Uterus (tissue), 4 donors: ENCODE results near the gene FLRT1. TPM values are rescaled to one million over a fixed set of nuclear protein-coding genes. Genes with fewer than 3 reads are reported as not detected.

Experiments used
- DNase-seq, 2 donors: peaks; one replicate each; pipeline ENCODE4 v3.0.0-alpha.2; 2019 to 2020
- H3K27ac ChIP-seq, 2 donors: fragments of 200-600 bp; sonication (generic); 1 replicate in 1 of 2; 2 replicates in 1 of 2; pipeline ENCODE4 v1.5.1; 2016 to 2018
- H3K27me3 ChIP-seq, 2 donors: fragments of 200-600 bp; sonication (generic); one replicate each; pipeline ENCODE4 v1.5.1; 2018 to 2019; ENCODE audit warnings: control low read depth in 1 of 2
- H3K36me3 ChIP-seq, 2 donors: fragments of 200-600 bp; sonication (generic); one replicate each; pipeline ENCODE4 v1.5.1; 2019; ENCODE audit warnings: control low read depth in 1 of 2
- H3K4me1 ChIP-seq, 2 donors: fragments of 200-600 bp; sonication (generic); one replicate each; pipeline ENCODE4 v1.5.1; 2018 to 2019; ENCODE audit warnings: control low read depth in 1 of 2
- H3K4me3 ChIP-seq, 2 donors: fragments of 200-600 bp; sonication (generic); 1 replicate in 1 of 2; 2 replicates in 1 of 2; pipeline ENCODE4 v1.5.1; 2018 to 2019; ENCODE audit warnings: mild to moderate bottlenecking in 1 of 2
- H3K9me3 ChIP-seq, 2 donors: fragments of 200-600 bp; sonication (generic); one replicate each; pipeline ENCODE4 v1.5.1; 2019; ENCODE audit warnings: control low read depth in 1 of 2
- POLR2A ChIP-seq, 2 donors: fragments of 450-650 bp; IDR thresholded peaks; one replicate each; pipeline ENCODE4 v1.6.1; 2016; ENCODE audit warnings: antibody characterized with exemption in 2 of 2, mild to moderate bottlenecking in 1 of 2, moderate library complexity in 1 of 2
- intact Hi-C: fragments of 100-400 bp; cut with DNase I; formaldehyde crosslinking; loops from one replicate; pipeline ENCODE4 v1.15.1; 2023; ENCODE audit warnings: low total_unique reads
- total RNA-seq, 4 donors: library from RNA; depleted of rRNA in 3 of 4; stranded (reverse); fragments of >200 nt in 3 of 4; gene quantifications; one replicate each; pipeline versions ENCODE4 v1.1.0 to v1.2.4, GENCODE V29; 2014 to 2023
- TF ChIP-seq, protein P1 (sequence below), 4 experiments: fragments of 200-600 bp in 2 of 4; fragments of 450-650 bp in 2 of 4; sonication (generic) in 2 of 4; IDR thresholded peaks; one replicate each; pipeline ENCODE4 v1.5.1; 2016 to 2019; ENCODE audit warnings: antibody characterized with exemption in 4 of 4, mild to moderate bottlenecking in 2 of 4, moderate library complexity in 1 of 4
- donor health status: DM: yes; HTN: yes; CAD: no.

FLRT1 gene
- total RNA-seq, 4 donors from 2014 or later, result 0.26 to 7.3 (median 1.9) TPM; not detected in 1

DNA sequence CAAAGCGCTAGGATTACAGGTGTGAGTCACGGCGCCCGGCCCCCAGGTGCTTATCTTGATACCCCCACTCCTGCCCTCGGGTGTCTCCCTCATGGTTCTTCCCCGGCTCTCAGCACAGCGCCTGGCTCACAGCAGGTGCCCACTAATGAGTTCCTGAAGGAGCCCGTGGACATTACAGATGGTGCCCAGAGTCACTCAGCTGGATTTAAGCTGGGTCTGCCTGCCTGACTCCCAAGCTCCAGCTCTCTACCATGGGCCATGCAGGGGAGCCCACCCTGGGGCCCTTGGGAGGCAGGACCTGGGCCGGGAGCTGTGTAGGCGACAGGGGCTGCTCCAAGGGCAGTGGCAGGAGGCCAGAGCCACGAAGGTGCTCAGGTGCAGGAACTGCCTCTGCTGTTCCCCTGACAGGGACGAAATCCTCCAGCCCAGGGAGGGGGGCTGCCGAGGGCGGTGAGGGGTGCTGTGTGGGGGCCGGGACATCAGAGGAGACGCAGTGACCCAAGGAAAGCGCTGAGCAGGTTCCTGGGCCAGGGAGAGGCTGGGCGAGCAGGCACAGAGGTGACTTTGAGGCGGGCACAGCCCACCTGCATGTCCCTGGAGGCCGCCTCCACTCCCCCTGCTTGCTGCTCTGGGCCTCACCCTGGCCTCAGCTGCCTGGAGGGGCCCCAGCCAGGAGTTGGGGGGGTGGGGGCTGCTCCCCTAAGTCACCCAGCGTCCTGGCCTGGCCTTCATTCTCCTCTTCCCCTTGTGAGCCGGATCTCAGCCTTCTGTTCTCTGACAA lies 14.6 kb upstream of the FLRT1 start:
- Histone ChIP-seq H3K27ac (no peak overlapping the region), H3K27me3 (no peaks in the 10 kb centered on the region), H3K4me3 (no peak overlapping the region), H3K9me3 (no peaks in the 10 kb centered on the region), H3K36me3 (no peaks in the 10 kb centered on the region), H3K4me1 (no peaks in the 10 kb centered on the region)
- TF ChIP-seq, protein P1, sequence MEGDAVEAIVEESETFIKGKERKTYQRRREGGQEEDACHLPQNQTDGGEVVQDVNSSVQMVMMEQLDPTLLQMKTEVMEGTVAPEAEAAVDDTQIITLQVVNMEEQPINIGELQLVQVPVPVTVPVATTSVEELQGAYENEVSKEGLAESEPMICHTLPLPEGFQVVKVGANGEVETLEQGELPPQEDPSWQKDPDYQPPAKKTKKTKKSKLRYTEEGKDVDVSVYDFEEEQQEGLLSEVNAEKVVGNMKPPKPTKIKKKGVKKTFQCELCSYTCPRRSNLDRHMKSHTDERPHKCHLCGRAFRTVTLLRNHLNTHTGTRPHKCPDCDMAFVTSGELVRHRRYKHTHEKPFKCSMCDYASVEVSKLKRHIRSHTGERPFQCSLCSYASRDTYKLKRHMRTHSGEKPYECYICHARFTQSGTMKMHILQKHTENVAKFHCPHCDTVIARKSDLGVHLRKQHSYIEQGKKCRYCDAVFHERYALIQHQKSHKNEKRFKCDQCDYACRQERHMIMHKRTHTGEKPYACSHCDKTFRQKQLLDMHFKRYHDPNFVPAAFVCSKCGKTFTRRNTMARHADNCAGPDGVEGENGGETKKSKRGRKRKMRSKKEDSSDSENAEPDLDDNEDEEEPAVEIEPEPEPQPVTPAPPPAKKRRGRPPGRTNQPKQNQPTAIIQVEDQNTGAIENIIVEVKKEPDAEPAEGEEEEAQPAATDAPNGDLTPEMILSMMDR (IDR thresholded peaks at IDR 0.05), result no peak
- TF ChIP-seq POLR2A (IDR thresholded peaks at IDR 0.05), result no peak
- intact Hi-C loops, result no loop called here
- DNase-seq, result no peak

DNA sequence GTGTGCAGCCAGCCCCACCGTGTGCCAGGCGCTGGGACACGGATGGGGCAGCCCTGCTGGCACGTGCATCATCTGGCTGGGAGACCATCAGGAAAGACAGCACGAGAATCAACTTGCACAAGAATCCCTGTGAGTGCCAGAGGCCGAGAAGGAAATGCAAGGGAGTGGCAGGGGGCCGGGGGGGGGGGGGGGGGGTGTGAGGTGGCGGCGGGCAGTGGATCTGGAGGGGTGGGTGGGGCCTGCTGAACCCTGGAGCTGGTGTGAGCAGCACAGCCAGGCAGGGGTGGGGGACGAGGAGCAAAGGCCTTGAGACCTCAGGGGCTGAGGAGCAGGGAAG lies 14.0 kb upstream of the FLRT1 start:
- no peak for TF ChIP-seq POLR2A (IDR thresholded peaks at IDR 0.05)
- TF ChIP-seq, protein P1 (IDR thresholded peaks at IDR 0.05), result no peak
- no peak overlapping the region for H3K4me3 ChIP-seq
- intact Hi-C loops, result no loop called here
- no peaks in the 10 kb centered on the region for H3K36me3 ChIP-seq
- no peaks in the 10 kb centered on the region for H3K27me3 ChIP-seq
- no peaks in the 10 kb centered on the region for H3K9me3 ChIP-seq
- no peak for DNase-seq
- no peak overlapping the region for H3K27ac ChIP-seq
- H3K4me1 ChIP-seq, result no peaks in the 10 kb centered on the region

DNA sequence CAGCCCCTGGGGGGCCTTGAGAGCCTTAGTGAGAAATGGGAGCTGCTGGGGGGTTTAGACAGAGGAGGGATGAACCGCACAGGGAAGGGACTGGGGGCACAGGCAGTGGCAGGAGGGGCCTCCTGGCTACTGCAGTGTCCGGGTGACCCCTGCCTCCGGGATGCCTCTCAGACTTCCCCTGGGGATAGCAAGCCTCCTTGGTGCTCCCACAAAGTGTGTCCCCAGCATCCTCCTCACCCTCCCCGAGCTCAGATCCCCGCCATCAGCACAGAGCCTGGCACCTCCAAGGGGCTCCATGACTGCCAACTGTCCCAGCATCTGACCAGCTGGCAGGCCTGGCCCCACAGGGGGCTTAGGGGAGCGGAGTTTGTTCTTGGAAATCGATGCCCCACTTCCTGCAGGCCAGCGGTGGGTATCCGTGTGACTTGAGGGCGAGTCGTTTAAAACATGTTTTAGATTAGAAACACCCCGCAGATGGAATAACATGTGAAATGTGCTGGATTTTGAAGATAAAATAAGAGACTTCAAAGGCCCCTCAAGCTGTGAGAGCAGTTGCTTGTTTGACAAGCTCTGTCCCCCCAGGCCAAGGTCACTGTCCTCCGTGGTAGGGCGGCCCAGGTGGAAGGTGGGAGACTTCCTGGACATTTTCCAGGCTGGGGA lies 13.5 kb upstream of the FLRT1 start:
- DNase-seq, result no peak
- Histone ChIP-seq H3K4me1 (no peaks in the 10 kb centered on the region), H3K4me3 (no peak overlapping the region), H3K9me3 (no peaks in the 10 kb centered on the region), H3K27me3 (no peaks in the 10 kb centered on the region), H3K36me3 (no peaks in the 10 kb centered on the region), H3K27ac (no peak overlapping the region)
- intact Hi-C loops, result no loop called here
- TF ChIP-seq, protein P1 (IDR thresholded peaks at IDR 0.05), result no peak
- TF ChIP-seq POLR2A (IDR thresholded peaks at IDR 0.05), result no peak

DNA sequence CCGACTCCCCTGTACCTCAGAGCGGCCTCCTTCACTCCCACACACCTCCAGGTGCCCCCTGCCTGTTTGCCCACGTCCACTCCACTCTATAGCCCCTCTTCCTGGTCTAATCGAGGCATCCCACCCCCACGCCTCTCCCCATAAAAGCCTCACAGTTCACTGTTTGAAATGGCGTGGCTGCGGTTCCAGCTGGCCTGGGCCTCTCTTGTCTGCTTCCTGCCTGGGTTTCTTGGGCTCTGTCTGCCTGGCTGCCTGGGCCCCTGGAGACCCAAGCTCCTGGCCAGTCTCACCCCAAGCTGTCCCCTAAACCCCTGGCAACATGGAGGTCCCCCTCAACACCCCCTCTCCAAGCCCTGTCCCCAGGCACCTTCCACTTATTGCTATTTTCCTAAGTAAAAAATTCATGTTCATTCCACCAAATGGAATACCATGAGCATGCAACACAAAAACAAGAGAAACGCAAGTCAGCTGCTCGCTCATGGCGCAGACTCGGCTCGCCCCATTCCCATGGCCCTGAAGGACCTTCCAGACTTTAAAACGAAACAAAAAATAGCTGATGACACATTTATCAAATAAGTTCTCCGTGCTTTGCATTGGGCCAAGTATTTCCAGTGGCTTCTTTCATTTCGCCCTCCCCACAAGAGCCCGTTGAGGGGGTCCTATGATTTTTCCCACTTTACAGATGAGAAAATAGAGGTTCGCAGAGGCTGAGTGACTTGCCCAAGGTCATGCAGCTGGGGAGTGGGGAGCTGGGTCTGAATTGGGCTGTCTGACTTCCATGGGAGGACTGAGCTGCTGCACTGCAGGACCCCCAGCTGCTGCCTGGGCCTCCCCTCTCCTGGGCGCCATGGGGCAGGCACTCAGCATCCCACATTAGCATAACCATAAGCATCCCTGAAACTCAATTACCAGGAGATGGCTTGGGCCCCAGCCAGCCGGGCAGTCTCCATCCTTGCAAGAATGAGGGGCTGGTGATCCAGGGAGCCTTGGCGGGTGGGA lies 11.7 kb upstream of the FLRT1 start:
- Histone ChIP-seq H3K4me3 (no peak overlapping the region), H3K27me3 (no peaks in the 10 kb centered on the region), H3K4me1 (no peaks in the 10 kb centered on the region), H3K27ac (no peak overlapping the region), H3K9me3 (no peaks in the 10 kb centered on the region), H3K36me3 (no peaks in the 10 kb centered on the region)
- no peak for TF ChIP-seq POLR2A (IDR thresholded peaks at IDR 0.05)
- TF ChIP-seq, protein P1 (IDR thresholded peaks at IDR 0.05), result no peak
- intact Hi-C loops, result no loop called here
- DNase-seq, result no peak
